Measurements from ENCODE around the gene EXOSC2.

The EXOSC2 gene

GRCh38 chr9:130698514-130698913 lies 4.9 kb downstream of the EXOSC2 start:
- DNase-seq (ENCODE audit: low read depth), result no peak

GRCh38 chr9:130699047-130699446 lies 5.5 kb downstream of the EXOSC2 start:
- no peak for DNase-seq (ENCODE audit: low read depth)

- DNase-seq (ENCODE audit: low read depth), result peak; percentile 52
These were observed 7.8 kb downstream of the EXOSC2 start for GRCh38 chr9:130701059-130702022.

GRCh38 chr9:130703501-130703900 lies 9.9 kb downstream of the EXOSC2 start:
- no peak for DNase-seq (ENCODE audit: low read depth)

- peak; percentile 50 for DNase-seq (ENCODE audit: low read depth)
These were observed 13.8 kb downstream of the EXOSC2 start for GRCh38 chr9:130707225-130707976.

GRCh38 chr9:130710822-130711352 lies 17.3 kb downstream of the EXOSC2 start:
- no peak for DNase-seq (ENCODE audit: low read depth)

- no peak for DNase-seq (ENCODE audit: low read depth)
These were observed 17.9 kb downstream of the EXOSC2 start for GRCh38 chr9:130711469-130711868.

- DNase-seq (ENCODE audit: low read depth), result peak; percentile 92
These were observed 19.1 kb downstream of the EXOSC2 start for GRCh38 chr9:130712564-130713285.

- DNase-seq (ENCODE audit: low read depth), result no peak
These were observed 19.8 kb downstream of the EXOSC2 start for GRCh38 chr9:130713286-130713960.

GRCh38 chr9:130714586-130715110 lies 21.1 kb downstream of the EXOSC2 start:
- no peak for DNase-seq (ENCODE audit: low read depth)

- DNase-seq (ENCODE audit: low read depth), result no peak
These were observed 21.7 kb downstream of the EXOSC2 start for GRCh38 chr9:130715270-130715669.

- no peak for DNase-seq (ENCODE audit: low read depth)
These were observed 25.0 kb downstream of the EXOSC2 start for GRCh38 chr9:130718562-130718961.

GRCh38 chr9:130720762-130721161 lies 27.2 kb downstream of the EXOSC2 start:
- no peak for DNase-seq (ENCODE audit: low read depth)

GRCh38 chr9:130728721-130729120 lies 35.1 kb downstream of the EXOSC2 start:
- DNase-seq (ENCODE audit: low read depth), result no peak

GRCh38 chr9:130729145-130729544 lies 35.6 kb downstream of the EXOSC2 start:
- no peak for DNase-seq (ENCODE audit: low read depth)

- no peak for DNase-seq (ENCODE audit: low read depth)
These were observed 37.8 kb downstream of the EXOSC2 start for GRCh38 chr9:130731355-130731754.

GRCh38 chr9:130732136-130732535 lies 38.6 kb downstream of the EXOSC2 start:
- no peak for DNase-seq (ENCODE audit: low read depth)

GRCh38 chr9:130732793-130733221 lies 39.2 kb downstream of the EXOSC2 start:
- no peak for DNase-seq (ENCODE audit: low read depth)

- DNase-seq (ENCODE audit: low read depth), result no peak
These were observed 42.0 kb downstream of the EXOSC2 start for GRCh38 chr9:130735566-130735965.

- no peak for DNase-seq (ENCODE audit: low read depth)
These were observed 43.3 kb downstream of the EXOSC2 start for GRCh38 chr9:130736834-130737233.

- DNase-seq (ENCODE audit: low read depth), result no peak
These were observed 44.7 kb downstream of the EXOSC2 start for GRCh38 chr9:130738281-130738680.
